Measurements from ENCODE around the gene GORASP1.
A peak's percentile ranks its signal among the peaks of the same experiment; 100 is the strongest.

GORASP1 gene

DNA sequence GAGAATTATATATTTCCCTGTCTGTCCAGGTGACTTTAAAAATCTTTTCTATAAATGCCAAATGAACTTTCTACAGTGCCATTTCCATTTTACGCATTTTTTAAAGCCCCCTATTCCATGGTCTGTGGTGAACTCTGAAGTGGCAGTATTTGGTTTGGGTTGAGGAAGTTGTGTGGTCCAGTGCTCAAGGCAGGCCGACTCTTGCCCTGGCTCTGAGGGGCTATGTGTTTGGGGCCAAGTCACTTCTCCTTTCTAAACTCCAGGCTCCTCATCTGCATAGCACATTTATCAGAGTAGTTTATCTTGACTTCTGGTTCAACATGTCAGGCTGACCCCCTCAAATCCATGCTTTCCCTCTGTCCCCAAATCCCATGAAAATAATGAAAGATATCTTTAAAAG, 14.2 kb upstream of the GORASP1 start:
- H3K36me3 ChIP-seq (ENCODE audit: insufficient read depth, low read length), result no peaks in the 10 kb centered on the region
- H3K9ac ChIP-seq (ENCODE audit: low read depth, low read length), result no peak overlapping the region
- no peaks in the 10 kb centered on the region for H3K9me3 ChIP-seq (ENCODE audit: control insufficient read depth, insufficient read depth, low read length)
- H3K4me1 ChIP-seq (ENCODE audit: insufficient read depth, low read length), result no peaks in the 10 kb centered on the region; the same call in 1 of the 2 replicates

- H3K36me3 ChIP-seq (ENCODE audit: insufficient read depth, low read length), result no peaks in the 10 kb centered on the region
- no peak overlapping the region for H3K9ac ChIP-seq (ENCODE audit: low read depth, low read length)
- no peaks in the 10 kb centered on the region for H3K9me3 ChIP-seq (ENCODE audit: control insufficient read depth, insufficient read depth, low read length)
- no peaks in the 10 kb centered on the region for H3K4me1 ChIP-seq (ENCODE audit: insufficient read depth, low read length)
These were observed 11.7 kb upstream of the GORASP1 start for GRCh38 chr3:39118931-39119660.

DNA sequence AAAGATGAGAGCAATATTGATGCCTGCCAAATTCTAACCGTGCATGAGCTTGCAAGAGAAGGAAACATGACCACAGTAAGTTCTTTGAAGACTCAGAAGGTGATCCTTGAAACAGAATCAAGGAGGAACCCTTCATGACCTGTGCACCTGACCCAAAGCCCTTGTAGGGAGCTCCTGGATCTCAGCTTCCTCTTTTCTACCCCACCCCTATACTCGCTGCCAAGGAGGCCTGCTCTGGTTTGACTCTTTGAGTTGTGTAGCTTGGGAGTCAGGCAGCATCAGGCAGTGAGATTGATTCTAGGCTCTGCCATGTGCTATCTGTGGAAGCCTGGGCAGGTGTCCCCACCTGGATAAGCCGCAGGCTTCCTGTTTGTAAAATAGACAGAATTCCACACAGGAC, 10.7 kb upstream of the GORASP1 start:
- no peak overlapping the region for H3K9ac ChIP-seq (ENCODE audit: low read depth, low read length)
- H3K9me3 ChIP-seq (ENCODE audit: control insufficient read depth, insufficient read depth, low read length), result no peaks in the 10 kb centered on the region
- H3K36me3 ChIP-seq (ENCODE audit: insufficient read depth, low read length), result no peaks in the 10 kb centered on the region
- no peaks in the 10 kb centered on the region for H3K4me1 ChIP-seq (ENCODE audit: insufficient read depth, low read length)

- no peaks in the 10 kb centered on the region for H3K9me3 ChIP-seq (ENCODE audit: control insufficient read depth, insufficient read depth, low read length)
- H3K9ac ChIP-seq (ENCODE audit: low read depth, low read length), result no peak overlapping the region
- no peaks in the 10 kb centered on the region for H3K4me1 ChIP-seq (ENCODE audit: insufficient read depth, low read length)
These were observed 8.4 kb upstream of the GORASP1 start for GRCh38 chr3:39115870-39116269.

GRCh38 chr3:39114456-39114855, 7.0 kb upstream of the GORASP1 start:
- H3K9ac ChIP-seq (ENCODE audit: low read depth, low read length), result no peak overlapping the region
- no peaks in the 10 kb centered on the region for H3K9me3 ChIP-seq (ENCODE audit: control insufficient read depth, insufficient read depth, low read length)
- H3K36me3 ChIP-seq (ENCODE audit: insufficient read depth, low read length), result no peaks in the 10 kb centered on the region
- no peaks in the 10 kb centered on the region for H3K4me1 ChIP-seq (ENCODE audit: insufficient read depth, low read length)

More at GRCh38 chr3:39115870-39116269, 8.4 kb upstream of the GORASP1 start:
- H3K36me3 ChIP-seq (ENCODE audit: insufficient read depth, low read length), result no peaks in the 10 kb centered on the region

- Histone ChIP-seq H3K36me3 (ENCODE audit: insufficient read depth, low read length) (no peaks in the 10 kb centered on the region), H3K9ac (ENCODE audit: low read depth, low read length) (no peak overlapping the region), H3K9me3 (ENCODE audit: control insufficient read depth, insufficient read depth, low read length) (no peaks in the 10 kb centered on the region), H3K4me1 (ENCODE audit: insufficient read depth, low read length) (no peaks in the 10 kb centered on the region)
These were observed 5.9 kb upstream of the GORASP1 start for GRCh38 chr3:39113291-39113690.

DNA sequence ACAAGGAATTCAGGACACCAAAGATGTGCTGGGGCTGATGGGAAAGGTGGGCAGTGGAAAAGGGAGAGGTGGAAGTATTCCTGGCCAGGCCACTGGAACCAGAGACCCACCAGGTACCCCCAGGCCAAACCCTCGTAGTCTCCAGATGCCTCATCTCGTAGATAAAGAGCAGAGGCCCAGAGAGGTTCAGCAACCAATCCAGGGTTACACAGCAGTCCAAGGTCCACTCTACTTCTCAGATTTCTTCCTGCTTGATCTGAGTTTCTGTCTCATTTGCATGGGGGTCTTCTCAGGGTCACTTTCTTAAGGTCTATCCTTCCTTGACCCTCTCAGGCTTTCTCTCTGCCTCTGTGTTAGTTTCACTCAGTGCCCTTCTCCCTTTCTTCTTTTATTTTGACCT, 5.1 kb upstream of the GORASP1 start:
- no peaks in the 10 kb centered on the region for H3K36me3 ChIP-seq (ENCODE audit: insufficient read depth, low read length)
- no peak overlapping the region for H3K9ac ChIP-seq (ENCODE audit: low read depth, low read length)
- H3K9me3 ChIP-seq (ENCODE audit: control insufficient read depth, insufficient read depth, low read length), result no peaks in the 10 kb centered on the region

DNA sequence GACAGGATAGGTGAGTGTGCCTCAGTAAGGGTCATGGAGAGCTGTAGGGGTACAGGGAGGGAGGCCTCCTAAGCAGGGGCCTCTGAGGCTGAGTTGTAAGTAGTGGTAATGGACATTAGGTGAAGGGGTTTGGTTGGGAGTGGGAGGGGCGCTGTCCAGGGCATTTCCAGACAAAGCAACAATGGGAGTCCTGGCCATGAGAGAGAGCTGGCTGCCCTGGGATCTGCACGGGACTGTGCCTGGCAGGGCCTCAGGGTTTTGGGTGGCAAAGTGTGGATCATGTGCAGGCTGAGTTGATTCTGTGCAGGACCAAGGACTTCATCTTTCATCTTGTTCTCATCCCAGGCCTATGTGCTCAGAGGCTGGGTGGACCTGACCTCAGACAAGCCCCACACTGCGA, 4.7 kb upstream of the GORASP1 start:
- Histone ChIP-seq H3K36me3 (ENCODE audit: insufficient read depth, low read length) (no peaks in the 10 kb centered on the region), H3K4me1 (ENCODE audit: insufficient read depth, low read length) (no peaks in the 10 kb centered on the region), H3K9ac (ENCODE audit: low read depth, low read length) (no peak overlapping the region), H3K9me3 (ENCODE audit: control insufficient read depth, insufficient read depth, low read length) (no peaks in the 10 kb centered on the region)

More for the DNA sequence above, 5.1 kb upstream of the GORASP1 start:
- no peaks in the 10 kb centered on the region for H3K4me1 ChIP-seq (ENCODE audit: insufficient read depth, low read length)

- no peaks in the 10 kb centered on the region for H3K36me3 ChIP-seq (ENCODE audit: insufficient read depth, low read length)
- H3K4me1 ChIP-seq (ENCODE audit: insufficient read depth, low read length), result no peaks in the 10 kb centered on the region
- H3K9ac ChIP-seq (ENCODE audit: low read depth, low read length), result no peak overlapping the region
These were observed 2.7 kb upstream of the GORASP1 start for GRCh38 chr3:39110041-39110639.

GRCh38 chr3:39109086-39109485, 1.7 kb upstream of the GORASP1 start:
- Histone ChIP-seq H3K9ac (ENCODE audit: low read depth, low read length) (no peak overlapping the region), H3K4me1 (ENCODE audit: insufficient read depth, low read length) (no peaks in the 10 kb centered on the region), H3K36me3 (ENCODE audit: insufficient read depth, low read length) (no peaks in the 10 kb centered on the region), H3K9me3 (ENCODE audit: control insufficient read depth, insufficient read depth, low read length) (no peaks in the 10 kb centered on the region)

More at GRCh38 chr3:39110041-39110639, 2.7 kb upstream of the GORASP1 start:
- H3K9me3 ChIP-seq (ENCODE audit: control insufficient read depth, insufficient read depth, low read length), result no peaks in the 10 kb centered on the region

DNA sequence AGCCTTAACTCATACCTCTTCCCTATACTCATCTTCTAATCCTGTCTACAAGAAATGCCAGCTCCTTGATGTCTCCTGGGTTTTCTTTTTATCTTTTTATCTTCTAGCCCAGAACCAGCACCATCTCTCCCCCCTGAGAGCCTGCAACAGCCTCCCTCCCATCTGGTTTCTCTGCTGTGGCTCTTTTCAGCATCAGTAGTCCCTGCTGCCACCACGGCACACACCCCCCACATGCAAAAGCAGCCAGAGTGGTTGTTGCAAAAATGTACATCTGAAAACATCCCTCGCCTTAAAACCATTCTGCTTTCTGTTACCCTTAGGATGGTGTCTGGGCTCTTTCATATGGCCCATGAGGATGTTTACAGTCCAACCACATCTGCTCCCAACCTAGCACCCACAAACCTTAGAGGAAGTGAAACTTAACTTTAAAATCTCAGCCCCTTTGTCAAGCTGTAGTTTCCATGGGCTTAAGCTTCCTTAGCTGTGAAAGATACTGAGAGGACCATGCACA, 828 bp upstream of the GORASP1 start:
- H3K9me3 ChIP-seq (ENCODE audit: control insufficient read depth, insufficient read depth, low read length), result no peaks in the 10 kb centered on the region
- H3K9ac ChIP-seq (ENCODE audit: low read depth, low read length), result peak overlapping the region; percentile 95
- H3K36me3 ChIP-seq (ENCODE audit: insufficient read depth, low read length), result no peaks in the 10 kb centered on the region
- no peaks in the 10 kb centered on the region for H3K4me1 ChIP-seq (ENCODE audit: insufficient read depth, low read length)

GRCh38 chr3:39106851-39107387, 508 bp downstream of the GORASP1 start:
- no peaks in the 10 kb centered on the region for H3K36me3 ChIP-seq (ENCODE audit: insufficient read depth, low read length)
- peak overlapping the region; percentile 95 for H3K9ac ChIP-seq (ENCODE audit: low read depth, low read length)
- H3K4me1 ChIP-seq (ENCODE audit: insufficient read depth, low read length), result no peaks in the 10 kb centered on the region
- H3K9me3 ChIP-seq (ENCODE audit: control insufficient read depth, insufficient read depth, low read length), result no peaks in the 10 kb centered on the region

- no peaks in the 10 kb centered on the region for H3K9me3 ChIP-seq (ENCODE audit: control insufficient read depth, insufficient read depth, low read length)
- peak overlapping the region; percentile 95 for H3K9ac ChIP-seq (ENCODE audit: low read depth, low read length)
- H3K36me3 ChIP-seq (ENCODE audit: insufficient read depth, low read length), result no peaks in the 10 kb centered on the region
- no peaks in the 10 kb centered on the region for H3K4me1 ChIP-seq (ENCODE audit: insufficient read depth, low read length)
These were observed 1.1 kb downstream of the GORASP1 start for GRCh38 chr3:39106281-39106811.

- Histone ChIP-seq H3K9ac (ENCODE audit: low read depth, low read length) (no peak overlapping the region), H3K4me1 (ENCODE audit: insufficient read depth, low read length) (no peaks in the 10 kb centered on the region), H3K9me3 (ENCODE audit: control insufficient read depth, insufficient read depth, low read length) (no peaks in the 10 kb centered on the region), H3K36me3 (ENCODE audit: insufficient read depth, low read length) (no peaks in the 10 kb centered on the region)
These were observed 1.8 kb downstream of the GORASP1 start for GRCh38 chr3:39105687-39106063.

Measured in ES-I3 (cell line).